Fibroblast of the aortic adventitia (primary cell): ENCODE data around the gene LMAN1L. TPM values are rescaled to one million over a fixed set of nuclear protein-coding genes. Genes with fewer than 3 reads are reported as not detected.

Source experiments
- DNase-seq: peaks from one replicate; pipeline ENCODE4 v3.0.0-alpha.2; 2010; ENCODE audit warnings: low read depth
- H3K4me3 ChIP-seq: 2 replicates; pipeline ENCODE4 v1.5.1; 2011; ENCODE audit warnings: low read depth, mild to moderate bottlenecking, control low read depth, low read length, moderate library complexity
- CTCF ChIP-seq: IDR thresholded peaks from 2 replicates; pipeline ENCODE4 v1.5.1; 2011; ENCODE audit warnings: mild to moderate bottlenecking, low read length, control low read depth, inconsistent platforms; ENCODE audit not compliant: insufficient read depth
- total RNA-seq: library from RNA; depleted of rRNA; stranded (reverse); fragments of >200 nt; gene quantifications from 2 replicates; pipeline ENCODE4 v1.2.3, GENCODE V29; 2012; ENCODE audit warnings: low replicate concordance

The LMAN1L gene
- total RNA-seq, 1 donor = not detected

DNA sequence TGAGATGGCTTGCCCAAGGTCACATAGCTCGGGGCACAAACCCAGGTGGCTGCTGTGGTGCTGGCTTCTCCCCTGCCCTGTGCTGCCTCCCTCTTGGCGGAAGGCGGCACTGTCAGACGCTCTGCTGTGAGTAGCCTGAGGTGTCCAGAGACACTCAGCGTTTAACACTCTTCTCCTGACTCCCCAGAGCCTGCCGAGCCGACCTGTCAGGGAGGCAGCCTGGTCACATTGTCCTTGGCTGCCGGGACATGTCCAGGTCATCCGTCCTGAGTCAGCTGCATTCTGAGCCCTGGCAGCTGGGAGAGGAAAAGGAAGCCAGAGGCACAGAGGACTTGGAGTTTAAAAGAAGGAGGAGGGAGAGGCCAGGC lies 4.7 kb downstream of the LMAN1L start:
- no peak overlapping the region for H3K4me3 ChIP-seq
- DNase-seq = no peak
- peak; percentile 18 for TF ChIP-seq CTCF

DNA sequence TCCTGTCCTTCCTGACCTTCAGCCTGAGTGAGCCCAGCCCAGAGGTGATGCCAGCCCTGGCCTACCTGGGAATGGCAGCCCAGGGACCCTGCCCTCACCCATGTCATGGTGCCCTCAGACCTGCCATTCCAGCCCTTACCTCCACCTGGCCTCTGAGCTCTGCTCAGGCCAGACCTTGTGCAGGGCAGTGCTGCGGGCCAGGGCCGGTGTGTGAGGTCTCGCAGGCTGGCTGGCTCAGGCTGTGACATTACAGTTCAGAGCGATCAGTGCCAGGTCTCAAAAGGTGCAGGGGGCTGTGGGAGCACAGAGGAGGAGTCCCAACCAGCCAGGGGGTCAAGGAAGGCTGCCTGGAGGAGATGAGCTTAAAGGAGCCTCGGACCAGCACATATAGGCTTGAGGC lies 7.4 kb downstream of the LMAN1L start:
- no peak for TF ChIP-seq CTCF
- no peak for DNase-seq
- no peak overlapping the region for H3K4me3 ChIP-seq

- DNase-seq = no peak
- TF ChIP-seq CTCF = no peak
- H3K4me3 ChIP-seq = no peak overlapping the region
These were observed 8.6 kb downstream of the LMAN1L start for GRCh38 chr15:74821091-74821789.

- no peak for DNase-seq
- TF ChIP-seq CTCF = no peak
- H3K4me3 ChIP-seq = no peak overlapping the region
These were observed 9.1 kb downstream of the LMAN1L start for GRCh38 chr15:74821790-74822158.

GRCh38 chr15:74822233-74822632 lies 9.6 kb downstream of the LMAN1L start:
- TF ChIP-seq CTCF = no peak
- no peak for DNase-seq
- H3K4me3 ChIP-seq = no peak overlapping the region

- no peak for TF ChIP-seq CTCF
- DNase-seq = no peak
- no peak overlapping the region for H3K4me3 ChIP-seq
These were observed 10.7 kb downstream of the LMAN1L start for GRCh38 chr15:74823324-74823723.

DNA sequence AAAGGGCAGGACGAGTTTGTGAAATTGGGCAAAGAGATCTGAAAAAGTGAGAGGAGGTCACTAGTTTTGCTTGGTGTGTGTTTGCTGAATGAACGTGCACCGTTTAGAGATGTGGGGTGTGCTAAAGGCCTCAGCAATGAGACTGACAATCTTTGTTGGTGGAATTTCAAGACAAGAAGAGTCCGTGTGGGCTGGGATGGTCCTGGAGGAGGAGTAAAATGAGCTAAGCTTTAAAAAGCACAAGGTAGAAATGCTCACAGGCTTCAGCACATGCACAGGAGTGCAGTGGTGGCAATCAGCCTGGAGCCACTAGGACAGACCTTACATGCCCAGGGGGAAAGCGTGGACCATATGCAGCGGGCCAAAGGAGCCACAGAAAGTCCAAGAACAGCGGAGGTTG lies 12.3 kb downstream of the LMAN1L start:
- H3K4me3 ChIP-seq = no peak overlapping the region
- no peak for DNase-seq
- no peak for TF ChIP-seq CTCF
